SK-N-SH treated with all-trans-retinoic acid at 6 μM for 48 hours (cell line): ENCODE measurements around the gene CPB1.
A peak's percentile ranks its signal among the peaks of the same experiment; 100 is the strongest.

Source experiments
- ATAC-seq: fragments of 200-7000 bp; cut with Tn5 transposase; 3 replicates; pipeline ENCODE4 v1.9.1; 2020; ENCODE audit warnings: mild to moderate bottlenecking, moderate library complexity
- ARNTL ChIP-seq: fragments of 450-650 bp; formaldehyde crosslinking; IDR thresholded peaks from 2 replicates; pipeline ENCODE4 v1.5.0; 2020; ENCODE audit warnings: low read depth, mild to moderate bottlenecking, moderate library complexity, borderline replicate concordance
- BACH2 ChIP-seq: fragments of 250-450 bp; sonication (Bioruptor Pico); IDR thresholded peaks from 2 replicates; pipeline ENCODE4 v1.9.0; 2021; ENCODE audit warnings: mild to moderate bottlenecking, borderline replicate concordance
- CSDC2 ChIP-seq: fragments of 250-450 bp; sonication (Bioruptor Pico); IDR thresholded peaks from 2 replicates; pipeline ENCODE4 v1.5.0; 2020; ENCODE audit warnings: mild to moderate bottlenecking, moderate library complexity
- ESRRG ChIP-seq: fragments of 250-450 bp; sonication (Bioruptor Pico); IDR thresholded peaks from 2 replicates; pipeline ENCODE4 v1.6.1; 2021; ENCODE audit warnings: mild to moderate bottlenecking
- GLIS3 ChIP-seq: fragments of 250-450 bp; sonication (Bioruptor Pico); IDR thresholded peaks from 2 replicates; pipeline ENCODE4 v1.5.0; 2020; ENCODE audit warnings: mild to moderate bottlenecking, moderate library complexity
- ISL1 ChIP-seq: fragments of 250-450 bp; sonication (Bioruptor Pico); IDR thresholded peaks from 2 replicates; pipeline ENCODE4 v2.1.2; 2022; ENCODE audit warnings: mild to moderate bottlenecking, moderate library complexity
- OSR1 ChIP-seq: fragments of 250-450 bp; sonication (Bioruptor Pico); IDR thresholded peaks from 2 replicates; pipeline ENCODE4 v1.8.0; 2022; ENCODE audit warnings: moderate library complexity, mild to moderate bottlenecking, inconsistent platforms
- PPARA ChIP-seq: fragments of 250-450 bp; sonication (Bioruptor Pico); IDR thresholded peaks from 2 replicates; pipeline ENCODE4 v1.5.0; 2020; ENCODE audit warnings: mild to moderate bottlenecking, borderline replicate concordance
- RARB ChIP-seq: fragments of 250-450 bp; sonication (Bioruptor Pico); IDR thresholded peaks from 2 replicates; pipeline ENCODE4 v1.8.0; 2021; ENCODE audit warnings: mild to moderate bottlenecking, moderate library complexity
- TCF4 ChIP-seq: fragments of 250-450 bp; sonication (Bioruptor Pico); IDR thresholded peaks from 2 replicates; pipeline ENCODE4 v1.8.0; 2021; ENCODE audit warnings: mild to moderate bottlenecking, moderate library complexity, borderline replicate concordance
- TOX ChIP-seq: fragments of 250-450 bp; sonication (Bioruptor Pico); IDR thresholded peaks from 2 replicates; pipeline ENCODE4 v1.8.0; 2021; ENCODE audit warnings: mild to moderate bottlenecking, moderate library complexity, borderline replicate concordance
- ZC3H10 ChIP-seq: fragments of 250-450 bp; sonication (Bioruptor Pico); IDR thresholded peaks from 2 replicates; pipeline ENCODE4 v1.5.1; 2021; ENCODE audit warnings: mild to moderate bottlenecking, moderate library complexity
- ZFP3 ChIP-seq: fragments of 250-450 bp; sonication (Bioruptor Pico); IDR thresholded peaks from 2 replicates; pipeline ENCODE4 v1.5.0; 2020; ENCODE audit warnings: mild to moderate bottlenecking, moderate library complexity
- ZNF8 ChIP-seq: fragments of 450-650 bp; formaldehyde crosslinking; IDR thresholded peaks from 2 replicates; pipeline ENCODE4 v1.5.0; 2020; ENCODE audit warnings: mild to moderate bottlenecking, moderate library complexity
- TF ChIP-seq, protein P1 (sequence below): fragments of 250-450 bp; sonication (Bioruptor Pico); IDR thresholded peaks from 2 replicates; pipeline ENCODE4 v1.8.0; 2021; ENCODE audit warnings: low read depth, mild to moderate bottlenecking, moderate library complexity, borderline replicate concordance
- TF ChIP-seq, protein P2 (sequence below): fragments of 250-450 bp; sonication (Bioruptor Pico); IDR thresholded peaks from 2 replicates; pipeline ENCODE4 v1.8.0; 2020; ENCODE audit warnings: mild to moderate bottlenecking, moderate library complexity, borderline replicate concordance
- TF ChIP-seq, protein P3 (sequence below): fragments of 250-450 bp; sonication (Bioruptor Pico); IDR thresholded peaks from 2 replicates; pipeline ENCODE4 v1.5.0; 2020; ENCODE audit warnings: mild to moderate bottlenecking, moderate library complexity
- TF ChIP-seq, protein P4 (sequence below): fragments of 250-450 bp; sonication (Bioruptor Pico); IDR thresholded peaks from 2 replicates; pipeline ENCODE4 v1.5.1; 2021; ENCODE audit warnings: mild to moderate bottlenecking, moderate library complexity

The CPB1 gene

DNA sequence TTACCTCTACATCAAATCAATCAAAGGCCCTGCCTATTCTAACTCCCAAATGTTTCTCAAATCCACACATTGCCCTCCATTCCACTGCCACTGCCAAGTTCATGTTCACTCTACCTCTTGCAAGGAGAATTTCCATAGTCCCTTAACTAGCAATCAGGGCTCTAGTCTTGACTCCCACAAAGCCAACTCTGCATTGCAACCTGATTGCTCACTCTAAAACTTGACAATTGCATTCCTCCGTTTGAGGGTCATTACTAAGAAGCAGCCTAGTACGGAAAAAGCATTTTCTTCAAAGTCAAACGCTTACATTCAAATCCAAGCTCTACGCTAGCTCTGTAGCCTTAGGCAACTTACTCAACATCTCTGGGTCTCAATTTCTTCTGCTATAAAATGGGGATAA lies 38.6 kb downstream of the CPB1 start:
- TF ChIP-seq, protein P1, sequence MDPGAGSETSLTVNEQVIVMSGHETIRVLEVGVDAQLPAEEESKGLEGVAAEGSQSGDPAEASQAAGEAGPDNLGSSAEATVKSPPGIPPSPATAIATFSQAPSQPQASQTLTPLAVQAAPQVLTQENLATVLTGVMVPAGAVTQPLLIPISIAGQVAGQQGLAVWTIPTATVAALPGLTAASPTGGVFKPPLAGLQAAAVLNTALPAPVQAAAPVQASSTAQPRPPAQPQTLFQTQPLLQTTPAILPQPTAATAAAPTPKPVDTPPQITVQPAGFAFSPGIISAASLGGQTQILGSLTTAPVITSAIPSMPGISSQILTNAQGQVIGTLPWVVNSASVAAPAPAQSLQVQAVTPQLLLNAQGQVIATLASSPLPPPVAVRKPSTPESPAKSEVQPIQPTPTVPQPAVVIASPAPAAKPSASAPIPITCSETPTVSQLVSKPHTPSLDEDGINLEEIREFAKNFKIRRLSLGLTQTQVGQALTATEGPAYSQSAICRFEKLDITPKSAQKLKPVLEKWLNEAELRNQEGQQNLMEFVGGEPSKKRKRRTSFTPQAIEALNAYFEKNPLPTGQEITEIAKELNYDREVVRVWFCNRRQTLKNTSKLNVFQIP (CRISPR knock-in tag) = no peak
- TF ChIP-seq ESRRG (CRISPR knock-in tag) = no peak
- no peak for TF ChIP-seq RARB (CRISPR knock-in tag)
- no peak for TF ChIP-seq GLIS3 (CRISPR knock-in tag)
- no peak for TF ChIP-seq ZFP3 (CRISPR knock-in tag)

DNA sequence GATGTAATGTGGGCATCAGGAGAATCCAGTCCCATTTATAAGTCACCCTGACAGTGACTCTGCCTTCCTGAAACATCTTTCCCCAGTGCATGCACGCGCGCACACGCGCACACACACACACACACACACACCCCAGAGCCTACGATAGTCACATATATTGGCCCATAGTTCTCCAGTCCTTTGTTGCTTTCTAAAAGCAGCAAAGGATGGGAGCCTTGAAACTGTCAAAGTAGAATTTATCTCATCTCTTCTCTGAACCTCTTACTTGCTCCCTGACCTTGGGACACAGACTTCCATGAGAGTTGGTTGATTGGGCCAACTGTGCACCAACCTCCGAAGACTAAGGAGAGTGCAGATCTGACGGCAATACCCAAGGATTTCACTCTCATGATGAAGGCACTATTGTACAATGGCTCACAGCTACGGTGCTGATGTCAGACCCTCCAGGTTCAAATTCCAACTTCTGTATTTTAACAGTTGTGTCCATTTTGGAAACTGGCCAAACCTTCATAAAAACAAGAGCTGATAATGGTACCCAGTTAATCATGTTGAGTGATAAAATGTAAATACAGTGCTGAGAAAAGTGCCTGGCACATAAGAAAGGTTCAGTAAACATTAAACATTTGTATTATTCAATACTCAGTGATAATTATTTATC lies 45.8 kb downstream of the CPB1 start:
- no peak for TF ChIP-seq ZC3H10 (CRISPR knock-in tag)
- TF ChIP-seq ZNF8 (CRISPR knock-in tag) = no peak
- no peak for TF ChIP-seq ZFP3 (CRISPR knock-in tag)
- no peak for ATAC-seq

More for the DNA sequence above, 38.6 kb downstream of the CPB1 start:
- peak; percentile 49; the same call in 1 of the 3 replicates for ATAC-seq

DNA sequence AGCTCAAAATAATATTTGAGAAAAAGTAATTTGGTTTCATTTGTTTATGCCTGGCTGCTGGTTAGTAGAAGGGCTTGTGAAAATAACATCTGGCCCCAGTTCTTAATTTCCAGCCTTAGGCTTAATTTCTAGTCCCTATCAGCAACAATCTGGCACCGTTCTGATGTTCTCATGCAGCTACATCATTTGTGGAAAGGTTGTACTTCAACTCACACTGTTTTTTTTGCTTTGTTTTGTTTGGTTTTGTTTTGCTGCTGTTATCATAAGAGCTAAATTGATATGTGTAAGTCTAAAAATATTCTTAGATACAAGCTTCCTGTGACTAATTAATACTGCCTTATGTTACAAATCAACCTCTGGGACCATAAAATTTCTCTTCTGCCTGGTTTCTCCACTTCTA lies 46.4 kb downstream of the CPB1 start:
- ATAC-seq = no peak
- TF ChIP-seq BACH2 (CRISPR knock-in tag) (no peak), TOX (CRISPR knock-in tag) (no peak), ZNF8 (CRISPR knock-in tag) (no peak), PPARA (CRISPR knock-in tag) (no peak), ARNTL (CRISPR knock-in tag) (no peak)
- TF ChIP-seq, protein P2, sequence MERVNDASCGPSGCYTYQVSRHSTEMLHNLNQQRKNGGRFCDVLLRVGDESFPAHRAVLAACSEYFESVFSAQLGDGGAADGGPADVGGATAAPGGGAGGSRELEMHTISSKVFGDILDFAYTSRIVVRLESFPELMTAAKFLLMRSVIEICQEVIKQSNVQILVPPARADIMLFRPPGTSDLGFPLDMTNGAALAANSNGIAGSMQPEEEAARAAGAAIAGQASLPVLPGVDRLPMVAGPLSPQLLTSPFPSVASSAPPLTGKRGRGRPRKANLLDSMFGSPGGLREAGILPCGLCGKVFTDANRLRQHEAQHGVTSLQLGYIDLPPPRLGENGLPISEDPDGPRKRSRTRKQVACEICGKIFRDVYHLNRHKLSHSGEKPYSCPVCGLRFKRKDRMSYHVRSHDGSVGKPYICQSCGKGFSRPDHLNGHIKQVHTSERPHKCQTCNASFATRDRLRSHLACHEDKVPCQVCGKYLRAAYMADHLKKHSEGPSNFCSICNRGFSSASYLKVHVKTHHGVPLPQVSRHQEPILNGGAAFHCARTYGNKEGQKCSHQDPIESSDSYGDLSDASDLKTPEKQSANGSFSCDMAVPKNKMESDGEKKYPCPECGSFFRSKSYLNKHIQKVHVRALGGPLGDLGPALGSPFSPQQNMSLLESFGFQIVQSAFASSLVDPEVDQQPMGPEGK (CRISPR knock-in tag) = no peak

DNA sequence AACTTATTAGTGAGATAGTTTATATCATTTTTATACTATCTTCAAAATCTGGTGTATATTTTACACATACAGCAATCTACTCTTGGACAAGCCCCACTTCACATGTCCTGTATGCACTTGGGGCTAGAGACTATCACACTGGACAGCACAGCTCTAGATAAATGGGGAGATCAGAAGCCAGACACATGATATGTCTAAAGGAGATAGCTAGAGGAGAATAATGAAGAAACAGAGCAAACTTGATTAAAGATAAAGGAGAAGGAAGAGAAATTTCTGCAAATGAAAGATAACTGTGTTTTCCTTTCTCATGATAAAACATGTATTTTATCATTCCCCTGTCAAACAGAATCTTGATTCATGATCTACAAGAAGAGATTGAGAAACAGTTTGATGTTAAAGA lies 50.5 kb downstream of the CPB1 start:
- TF ChIP-seq OSR1 (CRISPR knock-in tag) (no peak), BACH2 (CRISPR knock-in tag) (no peak), TCF4 (CRISPR knock-in tag) (no peak), ESRRG (CRISPR knock-in tag) (no peak), ISL1 (CRISPR knock-in tag) (0 out of 2 replicates have a peak, but pooled peaks have one; percentile 7), CSDC2 (CRISPR knock-in tag) (no peak), RARB (CRISPR knock-in tag) (no peak)
- TF ChIP-seq, protein P3, sequence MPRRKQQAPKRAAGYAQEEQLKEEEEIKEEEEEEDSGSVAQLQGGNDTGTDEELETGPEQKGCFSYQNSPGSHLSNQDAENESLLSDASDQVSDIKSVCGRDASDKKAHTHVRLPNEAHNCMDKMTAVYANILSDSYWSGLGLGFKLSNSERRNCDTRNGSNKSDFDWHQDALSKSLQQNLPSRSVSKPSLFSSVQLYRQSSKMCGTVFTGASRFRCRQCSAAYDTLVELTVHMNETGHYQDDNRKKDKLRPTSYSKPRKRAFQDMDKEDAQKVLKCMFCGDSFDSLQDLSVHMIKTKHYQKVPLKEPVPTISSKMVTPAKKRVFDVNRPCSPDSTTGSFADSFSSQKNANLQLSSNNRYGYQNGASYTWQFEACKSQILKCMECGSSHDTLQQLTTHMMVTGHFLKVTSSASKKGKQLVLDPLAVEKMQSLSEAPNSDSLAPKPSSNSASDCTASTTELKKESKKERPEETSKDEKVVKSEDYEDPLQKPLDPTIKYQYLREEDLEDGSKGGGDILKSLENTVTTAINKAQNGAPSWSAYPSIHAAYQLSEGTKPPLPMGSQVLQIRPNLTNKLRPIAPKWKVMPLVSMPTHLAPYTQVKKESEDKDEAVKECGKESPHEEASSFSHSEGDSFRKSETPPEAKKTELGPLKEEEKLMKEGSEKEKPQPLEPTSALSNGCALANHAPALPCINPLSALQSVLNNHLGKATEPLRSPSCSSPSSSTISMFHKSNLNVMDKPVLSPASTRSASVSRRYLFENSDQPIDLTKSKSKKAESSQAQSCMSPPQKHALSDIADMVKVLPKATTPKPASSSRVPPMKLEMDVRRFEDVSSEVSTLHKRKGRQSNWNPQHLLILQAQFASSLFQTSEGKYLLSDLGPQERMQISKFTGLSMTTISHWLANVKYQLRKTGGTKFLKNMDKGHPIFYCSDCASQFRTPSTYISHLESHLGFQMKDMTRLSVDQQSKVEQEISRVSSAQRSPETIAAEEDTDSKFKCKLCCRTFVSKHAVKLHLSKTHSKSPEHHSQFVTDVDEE (CRISPR knock-in tag) = no peak
- TF ChIP-seq, protein P4, sequence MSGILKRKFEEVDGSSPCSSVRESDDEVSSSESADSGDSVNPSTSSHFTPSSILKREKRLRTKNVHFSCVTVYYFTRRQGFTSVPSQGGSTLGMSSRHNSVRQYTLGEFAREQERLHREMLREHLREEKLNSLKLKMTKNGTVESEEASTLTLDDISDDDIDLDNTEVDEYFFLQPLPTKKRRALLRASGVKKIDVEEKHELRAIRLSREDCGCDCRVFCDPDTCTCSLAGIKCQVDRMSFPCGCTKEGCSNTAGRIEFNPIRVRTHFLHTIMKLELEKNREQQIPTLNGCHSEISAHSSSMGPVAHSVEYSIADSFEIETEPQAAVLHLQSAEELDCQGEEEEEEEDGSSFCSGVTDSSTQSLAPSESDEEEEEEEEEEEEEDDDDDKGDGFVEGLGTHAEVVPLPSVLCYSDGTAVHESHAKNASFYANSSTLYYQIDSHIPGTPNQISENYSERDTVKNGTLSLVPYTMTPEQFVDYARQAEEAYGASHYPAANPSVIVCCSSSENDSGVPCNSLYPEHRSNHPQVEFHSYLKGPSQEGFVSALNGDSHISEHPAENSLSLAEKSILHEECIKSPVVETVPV = no peak
- no peak for ATAC-seq

DNA sequence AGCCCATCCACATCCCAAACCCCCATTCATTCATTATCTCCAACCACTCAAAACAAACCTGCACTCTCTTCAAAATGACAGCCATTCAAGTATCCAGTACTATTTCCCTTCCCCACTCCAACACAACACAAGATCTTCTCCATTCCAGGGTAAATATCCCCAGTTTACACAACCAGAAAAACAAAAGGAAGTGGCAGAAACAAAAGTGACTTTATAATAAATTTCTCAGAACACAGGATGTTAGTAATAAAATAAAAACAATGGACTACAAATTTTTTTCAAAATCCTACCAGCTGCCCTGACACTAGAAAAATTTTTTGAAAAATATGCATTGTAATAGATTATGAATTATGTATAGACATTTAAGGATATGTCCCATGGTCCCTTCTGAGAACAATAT lies 51.6 kb downstream of the CPB1 start:
- TF ChIP-seq, protein P4 = no peak
- TF ChIP-seq RARB (CRISPR knock-in tag) (no peak), PPARA (CRISPR knock-in tag) (no peak), TOX (CRISPR knock-in tag) (no peak), GLIS3 (CRISPR knock-in tag) (no peak)
- TF ChIP-seq, protein P3 (CRISPR knock-in tag) = no peak
- ATAC-seq = no peak
